ENCODE measurements around the gene PIAS1.

- TF ChIP-seq CTCF (IDR thresholded peaks at IDR 0.05; ENCODE audit: low read depth, low read length) (no peak), EZH2phosphoT487 (IDR thresholded peaks at IDR 0.05; ENCODE audit: low read depth) (no peak)
Observed at GRCh38 chr15:68051907-68052306, 2.2 kb upstream of the PIAS1 start.
